Inflammatory macrophage treated with lipopolysaccharide for 4 hours (primary cell): ENCODE data around the gene IFNA7.
"Not testable (repeated sequence)": the region's sequence is repeated elsewhere in the genome, so short reads cannot be mapped to it uniquely, and the experiment has no call there.

Experiments used
- DNase-seq: peaks from one replicate; pipeline ENCODE4 v3.0.0-alpha.2; 2020

Gene IFNA7

DNA sequence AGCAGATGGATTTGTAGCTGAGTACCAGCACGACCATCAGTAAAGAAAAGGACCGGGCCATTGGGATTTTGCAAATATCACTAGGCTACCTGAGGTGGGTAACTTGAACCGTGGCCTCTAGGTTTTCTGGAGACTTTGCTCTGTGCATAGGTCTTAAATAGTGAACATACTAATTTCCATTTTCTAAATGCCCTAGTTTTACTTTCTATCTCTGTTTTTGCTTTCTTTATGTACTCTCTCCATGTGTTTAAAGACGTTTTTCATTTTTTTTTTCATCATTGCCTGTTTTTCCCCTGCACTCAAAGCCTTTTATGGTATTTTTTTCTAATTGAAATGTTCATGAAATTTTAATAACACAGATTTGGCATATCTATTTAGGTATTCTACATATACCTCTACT, at the start of gene IFNA7:
TSS of gene IFNA7 (minus strand) at position 101 of the 400 bp plus-strand sequence. CDS start at position 61, 40 bp downstream.
- DNase-seq, result not testable (repeated sequence)

DNA sequence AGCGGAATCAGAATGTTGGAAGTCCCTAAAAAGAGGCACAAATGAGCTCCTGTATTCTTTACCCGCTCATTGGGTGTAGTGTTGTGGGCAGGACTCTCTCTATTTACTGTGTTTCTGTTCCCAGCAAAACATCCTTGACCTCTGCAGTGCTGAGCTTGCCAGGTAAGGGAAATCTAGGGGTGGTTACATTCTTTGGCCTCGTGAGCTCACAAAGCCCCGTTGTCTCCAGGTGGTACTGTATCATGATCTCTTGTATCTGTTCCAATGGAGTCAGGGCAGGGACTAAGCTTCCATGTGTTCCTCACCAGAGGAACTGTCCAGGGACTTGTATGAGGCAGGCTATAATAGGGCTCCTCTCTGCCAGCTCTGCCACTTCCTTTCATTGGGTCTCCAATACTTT, 49.6 kb upstream of the IFNA7 start:
- DNase-seq, result no peak

DNA sequence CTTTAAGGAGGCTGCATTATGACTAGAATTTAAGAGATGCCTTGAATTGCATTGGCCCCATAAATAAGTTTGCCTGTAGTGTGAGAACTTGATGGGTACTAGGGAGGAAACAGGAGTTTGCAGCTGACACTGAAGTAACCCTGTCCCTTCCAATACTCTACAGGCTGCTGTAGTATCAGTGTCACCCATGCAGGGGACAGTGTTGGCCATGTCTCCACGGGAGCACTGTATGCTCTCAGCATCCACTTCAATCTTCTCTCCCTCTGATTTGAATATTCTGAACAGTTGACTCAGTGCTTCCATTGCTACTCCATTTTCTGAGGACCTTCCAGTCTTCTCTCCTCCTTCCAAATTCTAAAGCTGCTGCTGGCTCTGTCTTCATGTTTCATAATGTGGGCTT, 49.2 kb upstream of the IFNA7 start:
- no peak for DNase-seq

DNA sequence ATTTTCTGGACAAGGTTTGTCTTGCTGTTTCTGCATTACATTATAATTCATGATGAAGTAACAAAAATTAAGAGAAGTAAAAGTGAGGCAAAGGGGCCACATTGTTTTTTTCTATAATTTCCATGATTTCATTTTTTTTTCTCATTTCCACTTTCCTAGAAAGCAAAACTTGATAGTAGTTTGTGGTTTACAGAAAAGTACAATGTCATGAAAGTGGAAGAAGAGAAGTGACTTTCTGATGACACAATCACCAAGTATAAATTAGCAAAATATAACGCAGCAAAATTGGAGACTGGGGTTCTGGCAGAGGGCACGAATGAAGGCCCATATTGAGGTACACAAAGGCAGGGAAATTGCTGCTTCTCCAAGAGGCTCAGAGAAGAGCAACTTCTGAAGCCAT, 42.8 kb upstream of the IFNA7 start:
- DNase-seq, result peak; percentile 87

DNA sequence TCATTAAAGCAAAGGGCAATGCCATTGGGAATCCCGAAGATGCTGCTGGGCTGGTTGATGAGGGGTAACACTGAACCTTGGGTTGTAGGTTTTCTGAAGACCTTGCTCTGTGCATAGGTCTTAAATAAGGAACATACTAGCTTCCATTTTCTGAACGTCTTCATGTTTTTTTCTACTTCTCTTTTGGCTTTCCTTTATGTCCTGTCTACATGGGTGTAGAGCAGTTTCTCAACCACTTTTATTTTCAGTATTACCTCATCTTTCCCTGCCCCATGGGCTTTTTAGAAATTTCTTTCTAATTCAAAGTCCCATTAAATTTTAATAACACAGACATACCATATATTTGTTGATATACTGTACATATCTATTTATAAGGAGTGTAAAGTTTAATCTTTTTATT, 37.9 kb upstream of the IFNA7 start, which contains the start of gene IFNA14:
TSS of gene IFNA14 (minus strand) at position 95 of the 400 bp plus-strand sequence. CDS start at position 25, 70 bp downstream.
- DNase-seq, result peak; percentile 85

DNA sequence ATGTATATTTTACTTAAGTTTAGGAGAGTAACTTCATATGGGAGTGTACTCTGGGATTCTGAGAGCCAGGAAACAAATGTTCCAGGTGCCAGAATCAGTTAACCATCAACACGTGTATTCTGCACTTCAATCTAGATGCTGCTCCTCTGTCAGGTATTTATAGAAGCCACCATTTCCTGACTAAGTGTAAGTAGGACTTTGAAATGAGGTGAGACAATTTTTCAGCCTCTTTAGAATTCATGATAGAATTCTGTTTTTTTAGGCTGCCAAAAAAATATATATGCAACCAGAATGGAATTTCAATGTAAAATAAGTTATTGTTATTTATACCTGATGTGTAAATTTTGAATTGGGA, 34.3 kb upstream of the IFNA7 start:
- DNase-seq, result not testable (repeated sequence)

DNA sequence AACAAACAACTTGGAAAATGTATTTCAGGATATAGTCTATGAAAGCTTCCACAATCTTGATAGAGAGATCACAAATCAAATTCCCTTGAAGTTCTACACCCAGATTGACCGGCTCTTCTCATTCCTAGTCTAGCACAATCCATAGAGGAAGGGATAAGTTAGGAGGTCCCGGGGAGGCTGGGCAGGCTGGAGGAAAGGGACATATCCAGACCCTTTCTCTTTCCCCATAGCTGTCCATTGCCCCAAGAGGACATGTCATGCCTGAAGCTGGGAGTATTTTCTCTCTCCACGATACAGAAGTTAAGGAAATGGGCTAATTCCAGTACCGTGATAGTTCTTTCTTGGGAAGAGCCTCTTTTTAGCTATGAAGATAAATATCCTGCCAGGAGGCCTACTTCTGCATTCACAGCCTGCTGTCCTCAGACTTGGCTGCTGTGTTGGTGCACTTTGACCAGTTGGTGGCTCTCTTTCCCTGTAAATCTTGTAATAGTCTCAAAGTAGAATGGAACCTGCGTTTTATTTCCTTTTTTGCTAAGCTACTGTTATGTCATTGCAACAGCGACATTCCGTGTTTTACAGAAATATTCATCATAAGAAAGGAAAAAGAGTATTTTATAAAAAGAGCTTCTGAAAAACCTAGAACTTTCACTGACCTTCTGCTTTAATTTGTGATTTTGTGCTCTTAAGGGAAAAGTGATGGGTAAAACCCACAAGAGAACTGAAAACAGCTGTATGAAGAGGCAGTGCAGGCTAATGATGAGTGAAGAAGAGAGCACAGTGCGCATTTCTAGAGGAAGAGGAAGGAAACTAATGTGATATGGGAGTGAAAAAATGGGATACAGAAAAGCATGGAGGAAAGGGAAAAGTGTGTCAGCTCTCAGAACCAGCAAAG, 33.7 kb upstream of the IFNA7 start:
- DNase-seq, result peak; percentile 77

DNA sequence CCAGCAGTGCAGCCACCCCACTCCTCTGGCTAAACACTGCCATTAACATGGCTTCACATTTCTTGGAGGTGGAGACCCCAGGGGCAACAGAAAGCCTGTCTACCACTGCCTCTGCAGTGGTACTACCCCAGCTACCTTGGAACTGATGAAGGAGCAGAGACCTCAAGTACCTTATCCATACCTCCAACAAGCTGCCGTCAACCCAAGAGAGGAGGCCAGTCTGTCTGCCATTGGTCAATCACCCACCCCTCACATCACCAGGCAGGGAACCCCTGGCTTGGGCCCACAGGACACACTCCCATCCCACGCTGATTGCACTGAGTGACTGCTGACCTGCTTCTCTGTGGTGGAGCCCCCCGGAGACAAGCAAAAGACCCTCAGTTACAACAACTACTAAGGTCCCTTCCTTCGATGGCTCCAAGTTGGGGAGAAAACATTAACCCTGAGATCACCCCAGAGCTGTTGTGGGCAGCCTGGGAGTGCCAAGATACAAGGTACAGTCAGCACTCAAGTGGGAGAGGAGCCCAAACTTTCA, 32.2 kb upstream of the IFNA7 start:
- no peak for DNase-seq

DNA sequence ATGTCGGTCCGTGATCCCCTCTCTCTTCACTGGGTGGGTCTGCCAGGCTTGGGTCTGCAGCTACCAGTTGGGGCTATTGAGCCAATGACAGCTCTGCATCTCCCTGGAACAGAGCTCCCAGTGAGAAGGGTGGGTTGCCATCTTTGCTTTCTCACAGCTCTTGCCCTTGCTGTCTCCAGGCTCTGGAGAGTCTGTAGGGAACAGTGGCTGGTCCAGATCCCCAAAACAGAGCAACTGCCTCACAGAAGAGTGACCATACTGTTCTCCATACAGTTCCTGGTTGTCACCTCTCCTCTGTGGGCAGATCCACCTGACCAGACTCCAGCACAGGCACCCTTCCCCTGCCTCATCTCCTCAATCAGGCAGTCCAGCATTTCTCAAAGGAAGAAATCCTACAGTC, 31.3 kb upstream of the IFNA7 start:
- DNase-seq, result no peak

DNA sequence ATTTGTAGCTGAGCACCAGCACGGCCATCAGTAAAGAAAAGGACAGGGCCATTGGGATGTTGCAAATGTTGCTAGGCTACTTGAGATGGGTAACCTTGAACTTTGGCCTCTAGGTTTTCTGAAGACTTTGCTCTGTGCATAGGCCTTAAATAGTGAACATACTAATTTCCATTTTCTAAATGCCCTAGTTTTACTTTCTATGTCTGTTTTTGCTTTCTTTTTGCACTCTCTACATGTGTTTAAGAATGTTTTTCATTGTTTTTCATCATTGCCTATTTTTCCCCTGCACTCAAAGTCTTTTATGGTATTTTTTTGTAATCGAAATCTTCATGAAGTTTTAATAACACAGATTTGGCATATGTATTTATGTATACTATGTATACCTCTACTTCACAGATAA, 26.1 kb upstream of the IFNA7 start, which contains the start of gene IFNA17:
TSS of gene IFNA17 (minus strand) at position 101 of the 400 bp plus-strand sequence. CDS start at position 52, 49 bp downstream.
- peak; percentile 11 for DNase-seq

DNA sequence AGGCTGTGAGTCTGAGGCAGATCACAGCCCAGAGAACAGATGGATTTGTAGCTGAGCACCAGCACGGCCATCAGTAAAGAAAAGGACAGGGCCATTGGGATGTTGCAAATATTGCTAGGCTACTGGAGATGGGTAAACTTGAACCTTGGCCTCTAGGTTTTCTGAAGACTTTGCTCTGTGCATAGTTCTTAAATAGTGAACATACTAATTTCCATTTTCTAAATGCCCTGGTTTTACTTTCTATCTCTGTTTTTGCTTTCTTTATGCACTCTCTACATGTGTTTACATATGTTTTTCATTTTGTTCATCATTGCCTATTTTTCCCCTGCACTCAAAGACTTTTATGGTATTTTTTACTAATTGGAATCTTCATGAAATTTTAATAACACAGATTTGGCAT, 15.2 kb upstream of the IFNA7 start, which contains the start of gene IFNA16:
TSS of gene IFNA16 (minus strand) at position 101 of the 400 bp plus-strand sequence. CDS start at position 95, 6 bp downstream.
- DNase-seq, result not testable (repeated sequence)

DNA sequence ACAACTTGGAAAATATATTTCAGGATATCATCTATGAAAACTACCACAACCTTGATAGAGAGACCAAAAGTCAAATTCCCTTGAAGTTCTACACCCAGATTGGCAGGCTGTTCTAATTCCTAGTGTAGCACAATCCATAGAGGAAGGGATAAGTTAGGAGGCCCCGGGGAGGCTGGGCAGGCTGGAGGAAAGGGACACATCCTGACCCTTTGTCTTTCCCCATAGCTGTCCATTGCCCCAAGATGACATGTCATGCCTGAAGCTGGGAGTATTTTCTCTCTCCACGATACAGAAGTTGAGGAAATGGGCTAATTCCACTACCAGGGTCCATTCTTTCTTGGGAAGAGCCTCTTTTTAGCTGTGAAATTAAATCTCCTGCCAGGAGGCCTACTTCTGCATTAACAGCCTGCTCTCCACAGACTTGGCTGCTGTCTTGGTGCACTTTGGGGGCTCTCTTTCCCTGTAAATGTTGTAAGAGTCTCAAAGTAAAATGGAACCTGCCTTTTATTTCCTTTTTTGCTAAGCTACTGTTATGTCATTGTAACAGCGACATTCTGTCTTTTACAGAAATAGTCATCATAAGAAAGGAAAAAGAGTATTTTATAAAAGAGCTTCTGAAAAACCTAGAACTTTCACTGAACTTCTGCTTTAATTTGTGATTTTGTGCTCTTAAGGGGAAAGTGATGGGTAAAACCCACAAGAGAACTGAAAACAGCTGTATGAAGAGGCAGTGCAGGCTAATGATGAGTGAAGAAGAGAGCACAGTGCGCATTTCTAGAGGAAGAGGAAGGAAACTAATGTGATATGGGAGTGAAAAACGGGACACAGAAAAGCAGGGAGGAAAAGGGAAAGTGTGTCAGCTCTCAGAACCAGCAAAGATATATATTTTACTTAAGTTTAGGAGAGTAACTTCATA, 11.7 kb upstream of the IFNA7 start:
- DNase-seq, result peak; percentile 56

DNA sequence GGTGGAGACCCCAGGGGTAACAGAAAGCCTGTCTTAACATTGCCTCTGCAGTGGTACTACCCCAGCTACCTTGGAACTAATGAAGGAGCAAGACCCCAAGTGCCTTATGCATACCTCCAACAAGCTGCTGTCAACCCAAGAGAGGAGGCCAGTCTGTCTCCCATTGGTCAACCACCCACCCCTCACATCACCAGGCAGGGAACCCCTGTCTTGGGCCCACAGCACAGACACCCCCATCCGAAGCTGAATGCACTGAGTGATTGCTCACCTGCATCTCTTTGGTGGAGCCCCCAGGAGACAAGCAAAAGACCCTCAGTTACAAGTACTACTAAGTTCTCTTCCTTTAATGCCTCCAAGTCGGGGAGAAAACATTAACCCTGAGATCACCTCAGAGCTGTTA, 10.2 kb upstream of the IFNA7 start:
- not testable (repeated sequence) for DNase-seq

DNA sequence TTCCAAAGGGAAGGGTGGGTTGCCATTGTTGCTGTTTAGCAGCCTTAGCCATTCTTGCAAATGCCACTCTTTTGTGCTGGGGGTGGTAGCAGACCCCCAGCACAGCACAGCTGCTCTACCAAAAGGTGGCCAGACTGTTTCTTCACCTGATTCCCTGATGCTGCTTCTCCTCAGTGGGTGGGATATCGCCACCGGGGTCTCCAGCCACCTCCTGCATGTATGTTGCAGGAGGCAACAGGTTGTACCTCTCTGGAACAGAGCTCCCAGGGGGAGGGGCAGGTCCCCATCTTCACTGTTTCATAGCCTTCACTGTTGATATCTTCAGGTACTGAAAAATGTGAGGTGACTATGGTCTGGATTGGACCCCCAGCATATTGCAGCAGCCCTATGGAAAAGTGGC, 8.8 kb upstream of the IFNA7 start:
- DNase-seq, result not testable (repeated sequence)

DNA sequence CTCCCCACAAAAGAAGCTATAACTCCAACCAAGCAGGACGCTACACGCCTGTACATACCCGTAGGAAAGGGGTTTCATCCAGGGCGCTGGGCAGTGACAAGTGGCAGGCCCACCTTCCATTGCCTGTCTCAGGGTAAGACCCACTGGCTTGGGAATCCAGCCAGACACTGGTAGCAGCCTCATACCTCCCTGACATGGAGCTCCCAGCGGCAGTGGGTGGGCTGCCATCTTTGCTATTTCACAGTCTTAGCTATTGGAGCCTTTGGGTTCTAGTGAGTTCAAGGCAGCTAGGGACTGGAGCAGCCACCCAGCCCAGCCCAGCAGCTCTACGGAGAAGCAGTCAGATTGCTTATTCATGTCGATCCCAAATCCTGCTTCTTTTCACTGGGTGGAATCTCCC, 8.3 kb upstream of the IFNA7 start:
- DNase-seq, result no peak

DNA sequence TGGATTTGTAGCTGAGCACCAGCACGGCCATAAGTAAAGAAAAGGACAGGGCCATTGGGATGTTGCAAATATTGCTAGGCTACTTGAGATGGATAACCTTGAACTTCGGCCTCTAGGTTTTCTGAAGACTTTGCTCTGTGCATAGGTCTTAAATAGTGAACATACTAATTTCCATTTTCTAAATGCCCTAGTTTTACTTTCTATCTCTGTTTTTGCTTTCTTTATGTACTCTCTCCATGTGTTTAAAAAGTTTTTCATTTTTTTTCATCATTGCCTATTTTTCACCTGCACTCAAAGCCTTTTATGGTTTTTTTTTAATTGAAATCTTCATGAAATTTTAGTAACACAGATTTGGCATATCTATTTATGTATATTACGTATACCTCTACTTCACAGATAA, 5.0 kb upstream of the IFNA7 start, which contains the start of gene IFNA10:
TSS of gene IFNA10 (minus strand) at position 101 of the 400 bp plus-strand sequence. CDS start at position 55, 46 bp downstream.
- DNase-seq, result not testable (repeated sequence)

DNA sequence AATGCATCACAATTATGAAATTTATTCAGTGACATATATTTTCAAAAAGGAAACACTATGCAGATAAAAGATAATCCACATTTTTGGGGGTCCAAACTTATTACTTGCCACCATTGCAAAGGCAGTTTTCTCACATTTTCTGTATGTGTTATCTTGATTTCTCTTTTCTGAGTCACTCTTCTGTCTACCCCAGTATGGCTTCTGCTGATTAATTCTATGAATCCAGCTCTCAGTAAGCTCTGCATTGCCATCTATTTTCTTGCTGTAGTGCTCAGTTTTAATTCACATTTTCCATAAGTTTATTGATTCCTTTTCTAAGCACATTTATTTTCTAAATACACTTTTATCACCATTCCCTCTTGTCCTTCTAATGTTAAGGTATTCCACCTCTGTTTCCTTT, 3.2 kb upstream of the IFNA7 start:
- DNase-seq, result no peak

DNA sequence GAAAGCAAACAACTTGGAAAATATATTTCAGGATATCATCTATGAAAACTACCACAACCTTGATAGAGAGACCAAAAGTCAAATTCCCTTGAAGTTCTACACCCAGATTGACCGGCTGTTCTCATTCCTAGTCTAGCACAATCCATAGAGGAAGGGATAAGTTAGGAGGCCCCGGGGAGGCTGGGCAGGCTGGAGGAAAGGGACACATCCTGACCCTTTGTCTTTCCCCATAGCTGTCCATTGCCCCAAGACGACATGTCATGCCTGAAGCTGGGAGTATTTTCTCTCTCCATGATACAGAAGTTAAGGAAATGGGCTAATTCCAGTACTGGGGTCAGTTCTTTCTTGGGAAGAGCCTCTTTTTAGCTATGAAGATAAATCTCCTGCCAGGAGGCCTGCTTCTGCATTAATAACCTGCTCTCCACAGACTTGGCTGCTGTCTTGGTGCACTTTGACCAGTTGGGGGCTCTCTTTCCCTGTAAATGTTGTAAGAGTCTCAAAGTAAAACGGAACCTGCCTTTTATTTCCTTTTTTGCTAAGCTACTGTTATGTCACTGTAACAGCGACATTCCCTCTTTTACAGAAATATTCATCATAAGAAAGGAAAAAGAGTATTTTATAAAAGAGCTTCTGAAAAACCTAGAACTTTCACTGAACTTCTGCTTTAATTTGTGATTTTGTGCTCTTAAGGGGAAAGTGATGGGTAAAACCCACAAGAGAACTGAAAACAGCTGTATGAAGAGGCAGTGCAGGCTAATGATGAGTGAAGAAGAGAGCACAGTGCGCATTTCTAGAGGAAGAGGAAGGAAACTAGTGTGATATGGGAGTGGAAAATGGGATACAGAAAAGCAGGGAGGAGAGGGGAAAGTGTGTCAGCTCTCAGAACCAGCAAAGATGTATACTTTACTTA, 6.9 kb downstream of the IFNA7 start:
- peak; percentile 65 for DNase-seq

DNA sequence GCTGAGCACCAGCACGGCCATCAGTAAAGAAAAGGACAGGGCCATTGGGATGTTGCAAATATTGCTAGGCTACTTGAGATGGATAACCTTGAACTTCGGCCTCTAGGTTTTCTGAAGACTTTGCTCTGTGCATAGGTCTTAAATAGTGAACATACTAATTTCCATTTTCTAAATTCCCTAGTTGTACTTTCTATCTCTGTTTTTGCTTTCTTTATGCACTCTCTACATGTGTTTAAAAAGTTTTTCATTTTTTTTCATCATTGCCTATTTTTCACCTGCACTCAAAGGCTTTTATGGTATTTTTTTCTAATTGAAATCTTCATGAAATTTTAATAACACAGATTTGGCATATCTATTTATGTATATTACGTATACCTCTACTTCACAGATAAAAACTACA, 14.5 kb downstream of the IFNA7 start, which contains the start of gene IFNA4:
TSS of gene IFNA4 (minus strand) at position 101 of the 400 bp plus-strand sequence. CDS start at position 45, 56 bp downstream.
- DNase-seq, result not testable (repeated sequence)

DNA sequence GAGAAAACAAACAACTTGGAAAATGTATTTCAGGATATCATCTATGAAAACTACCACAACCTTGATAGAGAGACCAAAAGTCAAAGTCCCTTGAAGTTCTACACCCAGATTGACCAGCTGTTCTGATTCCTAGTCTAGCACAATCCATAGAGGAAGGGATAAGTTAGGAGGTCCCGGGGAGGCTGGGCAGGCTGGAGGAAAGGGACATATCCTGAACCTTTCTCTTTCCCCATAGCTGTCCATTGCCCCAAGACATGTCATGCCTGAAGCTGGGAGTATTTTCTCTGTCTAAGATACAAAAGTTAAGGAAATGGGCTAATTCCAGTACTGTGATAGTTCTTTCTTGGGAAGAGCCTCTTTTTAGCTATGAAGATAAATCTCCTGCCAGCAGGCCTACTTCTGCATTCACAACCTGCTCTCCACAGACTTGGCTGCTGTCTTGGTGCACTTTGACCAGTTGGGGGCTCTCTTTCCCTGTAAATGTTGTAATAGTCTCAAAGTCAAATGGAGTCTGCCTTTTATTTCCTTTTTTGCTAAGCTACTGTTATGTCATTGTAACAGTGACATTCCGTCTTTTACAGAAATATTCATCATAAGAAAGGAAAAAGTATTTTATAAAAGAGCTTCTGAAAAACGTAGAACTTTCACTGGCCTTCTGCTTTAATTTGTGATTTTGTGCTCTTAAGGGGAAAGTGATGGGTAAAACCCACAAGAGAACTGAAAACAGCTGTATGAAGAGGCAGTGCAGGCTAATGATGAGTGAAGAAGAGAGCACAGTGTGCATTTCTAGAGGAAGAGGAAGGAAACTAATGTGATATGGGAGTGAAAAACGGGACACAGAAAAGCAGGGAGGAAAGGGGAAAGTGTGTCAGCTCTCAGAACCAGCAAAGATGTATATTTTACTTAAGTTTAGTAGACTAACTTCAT, 18.9 kb downstream of the IFNA7 start:
- peak; percentile 67 for DNase-seq
